ENCODE results near the gene KRT40.

- TF ChIP-seq CTCF (IDR thresholded peaks at IDR 0.05) (no peak), POLR2A (IDR thresholded peaks at IDR 0.05) (no peak), POLR2AphosphoS5 (IDR thresholded peaks at IDR 0.05; ENCODE audit: insufficient read depth in 1 of 2, low read depth in 1 of 2) (no peak)
These were observed 29.1 kb upstream of the KRT40 start for GRCh38 chr17:41013181-41013580.
